GM21619 (cell line): ENCODE measurements around the gene ZIC5.

Experiments used
- ATAC-seq: cut with Tn5 transposase; IDR thresholded peaks from one replicate; pipeline ENCODE4 v1.9.1; 2021; ENCODE audit not compliant: unreplicated experiment

ZIC5 gene

GRCh38 chr13:99987154-99988019 is 15.8 kb upstream of the ZIC5 start:
- no peak for ATAC-seq

- no peak for ATAC-seq
Observed at GRCh38 chr13:99986741-99987140, 15.2 kb upstream of the ZIC5 start.

DNA sequence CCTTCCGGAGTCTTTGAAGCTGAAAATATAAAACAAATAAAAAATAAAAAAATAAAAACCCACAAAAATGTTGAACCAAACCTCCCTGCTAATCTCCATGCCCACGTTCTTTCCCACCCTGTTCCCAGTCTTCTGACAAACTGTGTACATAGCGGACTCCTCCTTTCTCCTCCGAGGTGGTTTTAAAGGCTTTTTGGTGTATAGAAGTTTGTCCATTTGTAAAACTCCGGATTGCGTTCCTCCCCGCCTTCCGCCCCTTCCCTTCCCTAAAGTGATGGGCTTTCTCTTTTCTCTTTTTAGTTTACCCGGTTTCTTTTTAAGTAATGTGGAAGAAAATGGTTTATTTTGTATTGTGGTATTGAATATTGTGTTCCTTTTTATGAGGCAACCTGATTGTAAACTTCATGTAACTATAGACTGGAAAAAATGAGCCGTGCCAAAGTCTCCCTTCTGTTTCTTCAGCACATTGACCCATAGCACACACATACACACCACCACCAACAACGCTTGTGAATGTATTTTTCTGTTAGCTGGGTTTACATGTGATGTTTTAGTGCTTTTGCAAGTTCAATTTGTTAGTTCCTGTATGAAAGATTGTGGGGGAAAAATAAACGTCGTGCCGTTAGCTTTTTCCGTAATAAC is 14.4 kb upstream of the ZIC5 start:
- no peak for ATAC-seq

GRCh38 chr13:99985241-99985874 is 13.8 kb upstream of the ZIC5 start:
- no peak for ATAC-seq

DNA sequence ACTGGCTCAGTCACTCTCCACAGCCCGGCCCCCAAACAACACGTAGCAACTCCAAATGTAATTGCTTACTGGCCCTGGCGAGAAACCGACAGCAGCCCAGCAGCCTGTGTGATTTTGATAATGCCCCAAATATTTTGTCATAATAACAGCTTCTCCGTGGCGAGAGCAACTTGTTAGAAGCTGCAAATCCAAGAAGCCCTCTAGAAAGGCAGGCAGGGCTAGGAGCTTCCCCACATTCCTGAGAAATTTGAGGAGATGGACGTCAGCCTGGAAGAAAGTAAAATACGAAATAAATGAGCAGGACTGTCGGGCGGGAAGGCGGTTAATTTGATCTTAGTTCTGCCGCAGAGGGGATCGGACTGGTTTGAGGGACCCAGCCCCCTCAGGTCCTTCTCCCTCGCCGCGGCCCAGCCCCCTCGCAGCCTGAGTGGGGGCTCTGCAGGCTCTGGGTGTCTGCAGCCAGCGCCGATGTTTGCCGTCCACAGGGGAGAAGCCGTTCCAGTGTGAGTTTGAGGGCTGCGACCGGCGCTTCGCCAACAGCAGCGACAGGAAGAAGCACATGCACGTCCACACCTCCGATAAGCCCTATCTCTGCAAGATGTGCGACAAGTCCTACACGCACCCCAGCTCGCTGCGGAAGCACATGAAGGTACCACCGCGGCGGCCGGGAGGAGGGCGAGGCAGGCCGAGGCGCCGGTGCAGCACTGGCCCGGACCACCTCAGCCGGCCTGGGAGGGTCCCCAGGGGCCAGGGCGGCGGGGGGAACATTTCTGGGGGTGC is 13.1 kb upstream of the ZIC5 start:
- ATAC-seq: no peak

- ATAC-seq: no peak
Observed at GRCh38 chr13:99983499-99984401, 12.2 kb upstream of the ZIC5 start.

DNA sequence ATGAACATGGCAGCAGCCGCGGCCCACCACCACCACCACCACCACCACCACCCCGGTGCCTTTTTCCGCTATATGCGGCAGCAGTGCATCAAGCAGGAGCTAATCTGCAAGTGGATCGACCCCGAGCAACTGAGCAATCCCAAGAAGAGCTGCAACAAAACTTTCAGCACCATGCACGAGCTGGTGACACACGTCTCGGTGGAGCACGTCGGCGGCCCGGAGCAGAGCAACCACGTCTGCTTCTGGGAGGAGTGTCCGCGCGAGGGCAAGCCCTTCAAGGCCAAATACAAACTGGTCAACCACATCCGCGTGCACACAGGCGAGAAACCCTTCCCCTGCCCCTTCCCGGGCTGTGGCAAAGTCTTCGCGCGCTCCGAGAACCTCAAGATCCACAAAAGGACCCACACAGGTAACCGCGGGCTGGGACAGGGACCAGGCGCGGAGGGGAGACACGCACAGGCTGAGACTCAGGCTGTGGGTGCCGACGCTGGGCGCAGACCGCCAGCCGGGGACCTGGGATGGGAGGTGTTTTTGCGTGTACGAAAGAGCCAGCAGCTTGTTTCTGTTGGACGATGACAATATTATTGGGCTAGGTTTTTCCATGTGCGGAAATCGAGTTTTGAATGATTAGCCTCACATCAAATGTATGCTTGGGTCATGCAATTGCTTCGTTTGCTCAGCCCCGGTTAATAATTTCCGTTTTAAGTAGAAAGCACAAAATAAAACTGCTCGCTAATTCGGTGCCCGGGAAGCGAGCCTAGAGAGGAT is 11.3 kb upstream of the ZIC5 start:
- ATAC-seq: no peak

DNA sequence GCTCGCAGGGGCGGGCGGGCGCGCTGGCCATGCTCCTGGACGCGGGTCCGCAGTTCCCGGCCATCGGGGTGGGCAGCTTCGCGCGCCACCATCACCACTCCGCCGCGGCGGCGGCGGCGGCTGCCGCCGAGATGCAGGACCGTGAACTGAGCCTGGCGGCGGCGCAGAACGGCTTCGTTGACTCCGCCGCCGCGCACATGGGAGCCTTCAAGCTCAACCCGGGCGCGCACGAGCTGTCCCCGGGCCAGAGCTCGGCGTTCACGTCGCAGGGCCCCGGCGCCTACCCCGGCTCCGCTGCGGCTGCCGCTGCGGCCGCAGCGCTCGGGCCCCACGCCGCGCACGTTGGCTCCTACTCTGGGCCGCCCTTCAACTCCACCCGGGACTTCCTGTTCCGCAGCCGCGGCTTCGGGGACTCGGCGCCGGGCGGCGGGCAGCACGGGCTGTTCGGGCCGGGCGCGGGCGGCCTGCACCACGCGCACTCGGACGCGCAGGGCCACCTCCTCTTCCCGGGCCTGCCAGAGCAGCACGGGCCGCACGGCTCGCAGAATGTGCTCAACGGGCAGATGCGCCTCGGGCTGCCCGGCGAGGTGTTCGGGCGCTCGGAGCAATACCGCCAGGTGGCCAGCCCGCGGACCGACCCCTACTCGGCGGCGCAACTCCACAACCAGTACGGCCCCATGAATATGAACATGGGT is 10.6 kb upstream of the ZIC5 start:
- ATAC-seq: no peak

- ATAC-seq: no peak
Observed at GRCh38 chr13:99981735-99982035, 10.1 kb upstream of the ZIC5 start, which contains the start of gene ZIC2. TSS of gene ZIC2 (plus strand) at chr13:99981784. CDS start at chr13:99982065, 281 bp downstream.

- no peak for ATAC-seq
Observed at GRCh38 chr13:99980824-99981734, 9.5 kb upstream of the ZIC5 start.

DNA sequence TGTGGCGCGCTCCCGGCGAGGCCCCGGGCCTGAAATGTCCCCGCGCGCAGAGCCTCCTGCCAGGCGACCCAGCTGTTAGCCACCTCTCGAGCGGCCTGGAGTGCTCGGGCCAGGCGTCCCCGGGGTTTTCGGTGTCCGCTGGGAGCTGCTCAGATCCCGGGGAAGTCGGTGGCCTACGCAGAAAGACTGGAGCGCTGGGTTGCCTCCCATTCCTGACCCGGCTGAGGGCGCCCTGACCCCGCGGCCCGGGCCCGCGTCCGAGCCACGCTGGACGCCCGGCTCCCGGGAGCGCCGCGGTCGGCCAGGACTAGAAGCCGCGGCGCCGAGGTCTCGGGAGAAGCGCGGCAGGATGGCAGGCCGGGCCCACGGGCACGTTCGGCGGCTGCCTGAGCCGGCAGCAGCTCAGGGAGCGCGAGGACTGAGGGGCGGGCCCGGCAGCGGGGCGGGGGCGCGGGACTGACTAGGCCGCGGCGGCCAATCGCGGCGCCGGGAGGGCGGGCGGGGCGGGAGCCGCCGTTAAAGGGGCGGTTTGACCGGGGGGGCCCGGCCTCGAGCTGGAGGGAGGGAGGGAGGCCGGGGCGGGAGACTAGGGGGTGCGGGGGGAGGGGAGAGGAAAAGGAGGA is 8.7 kb upstream of the ZIC5 start:
- ATAC-seq: peak; percentile 58

DNA sequence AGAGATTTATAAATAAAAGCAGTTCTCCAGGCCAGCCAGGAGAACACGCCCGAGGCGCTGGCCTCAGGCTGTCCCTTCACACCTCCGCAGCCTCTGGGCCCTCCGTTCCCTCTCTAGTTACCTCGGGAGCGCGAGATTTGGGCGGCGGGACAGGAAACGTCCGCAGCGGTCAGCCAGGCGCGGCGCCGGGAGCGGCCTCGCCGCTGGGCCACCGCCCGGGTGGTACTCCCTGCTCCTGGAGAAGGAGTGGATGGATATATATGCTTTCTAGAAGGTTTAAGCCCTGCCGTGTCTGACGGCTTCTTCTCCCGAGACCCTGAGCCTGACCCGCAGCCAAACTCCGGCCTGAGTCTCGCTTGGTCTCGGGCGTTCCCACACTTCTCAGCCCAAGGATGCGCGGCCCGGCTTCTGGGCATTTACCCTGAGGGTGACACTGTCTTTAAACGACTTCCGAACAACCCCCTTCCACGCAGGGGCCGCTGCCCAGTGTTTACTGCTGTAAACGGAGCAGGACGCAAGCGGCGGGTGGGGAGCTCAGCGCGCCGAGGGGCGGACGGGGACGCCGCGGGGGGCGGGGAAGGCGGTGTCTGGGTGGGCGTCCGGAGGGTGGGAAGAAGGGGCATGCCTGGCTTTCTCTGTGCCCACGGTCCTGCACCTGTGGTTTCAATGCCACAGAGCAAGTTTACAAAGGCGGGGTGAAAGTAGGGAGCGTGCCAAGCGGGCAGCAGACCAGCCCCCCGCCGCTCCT is 8.1 kb upstream of the ZIC5 start:
- ATAC-seq: no peak

- ATAC-seq: no peak
Observed at GRCh38 chr13:99978799-99979452, 7.4 kb upstream of the ZIC5 start.

- ATAC-seq: no peak
Observed at GRCh38 chr13:99977912-99978798, 6.6 kb upstream of the ZIC5 start.

DNA sequence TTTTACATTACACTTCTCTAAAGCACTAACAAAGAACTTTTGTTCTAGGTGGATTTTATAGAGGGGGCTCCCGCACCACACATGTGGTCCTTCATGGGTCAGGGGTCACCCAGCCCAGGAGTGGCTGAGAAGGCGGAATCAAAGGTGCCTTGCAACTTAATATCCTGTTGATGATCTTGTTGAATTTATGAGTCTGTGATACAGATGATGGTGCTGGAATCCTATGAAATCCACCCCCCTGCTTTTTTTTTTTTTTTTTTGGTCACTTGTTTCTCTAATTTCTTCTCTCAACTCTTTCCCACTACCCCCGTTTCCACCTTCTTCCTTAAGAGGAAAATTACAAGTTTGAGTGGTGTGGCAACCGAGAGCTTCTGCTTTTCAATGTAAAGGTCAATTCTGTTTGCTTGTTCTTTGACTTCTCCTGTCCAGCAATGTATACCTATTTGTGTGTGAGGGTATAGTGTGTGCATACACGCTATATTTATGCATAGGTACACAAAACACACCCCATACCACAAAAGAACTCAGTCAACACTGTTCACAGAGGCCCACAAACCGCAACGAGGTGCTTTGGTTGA is 5.9 kb upstream of the ZIC5 start:
- no peak for ATAC-seq
